Adipose tissue (tissue), 3 donors: ENCODE results near the gene NUDT9. TPM values are rescaled to one million over a fixed set of nuclear protein-coding genes. Genes with fewer than 3 reads are reported as not detected.
"Not testable (repeated sequence)": the region's sequence is repeated elsewhere in the genome, so short reads cannot be mapped to it uniquely, and the experiment has no call there.

Experiments
- H3K27ac ChIP-seq: one replicate; pipeline ENCODE4 v1.5.1; 2013; ENCODE audit warnings: low read depth, low read length
- WGBS, 3 donors: extraction: QIAGEN DNeasy Blood & Tissue Kit; methylation state at CpG; one replicate each; pipeline ENCODE4 v1.1.7; 2013; 5-methylcytosine and 5-hydroxymethylcytosine counted together
- polyA plus RNA-seq, 3 donors: library from polyadenylated mRNA; stranded (reverse); fragments of 200-250 nt; gene quantifications; one replicate each; pipeline ENCODE4 v1.2.3, GENCODE V29; 2013
- donor health status: healthy with polysubstance abuse.
- donor health status: Bipolar disorder and iron deficiency.
- donor health status: healthy.

Gene NUDT9
- polyA plus RNA-seq, 3 donors, result 21.8 to 35.4 (median 27.9) TPM

DNA sequence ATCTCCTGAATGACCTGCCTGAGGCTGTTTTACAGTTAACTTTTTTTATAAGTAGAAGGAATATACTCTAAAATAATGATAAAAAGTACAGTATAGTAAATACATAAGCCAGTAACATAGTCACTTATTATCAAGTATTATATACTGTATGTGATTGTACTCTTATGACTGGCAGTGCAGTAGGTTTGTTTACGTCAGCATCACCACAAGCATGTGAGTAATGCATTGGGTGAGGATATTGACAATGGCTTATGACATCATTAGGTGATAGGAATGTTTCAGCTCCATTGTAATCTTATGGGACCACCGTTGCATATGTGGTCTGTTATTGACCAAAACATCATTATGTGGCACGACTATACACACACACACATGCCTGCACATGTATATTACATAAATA, 20.5 kb downstream of the NUDT9 start:
- 94 to 96% (median 95%) methylated on average over 3 of the region's 3 CpGs for WGBS, 3 donors
- H3K27ac ChIP-seq, result no peak overlapping the region

DNA sequence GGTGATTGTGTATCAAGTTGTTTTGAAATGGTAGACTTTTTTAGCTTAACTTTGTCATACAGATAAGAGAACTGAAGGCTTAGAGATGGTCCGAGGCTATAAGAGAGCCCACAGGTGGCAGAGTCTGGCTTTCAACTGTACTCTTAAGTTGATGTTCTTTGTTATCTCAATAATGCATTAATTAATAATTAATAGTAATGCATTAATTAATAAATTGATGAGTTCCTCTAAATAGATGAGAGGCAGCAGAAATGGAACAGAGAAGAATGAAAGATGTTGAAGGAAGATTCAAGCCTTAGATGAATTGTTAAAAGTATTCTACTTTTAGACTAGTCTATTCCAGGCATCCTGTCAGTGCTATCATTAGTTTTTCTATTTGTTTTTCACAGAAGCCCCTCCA, 22.4 kb downstream of the NUDT9 start:
- H3K27ac ChIP-seq, result no peak overlapping the region
- 75 to 91% (median 89%) methylated on average over 1 of the region's 1 CpG for WGBS, 3 donors

DNA sequence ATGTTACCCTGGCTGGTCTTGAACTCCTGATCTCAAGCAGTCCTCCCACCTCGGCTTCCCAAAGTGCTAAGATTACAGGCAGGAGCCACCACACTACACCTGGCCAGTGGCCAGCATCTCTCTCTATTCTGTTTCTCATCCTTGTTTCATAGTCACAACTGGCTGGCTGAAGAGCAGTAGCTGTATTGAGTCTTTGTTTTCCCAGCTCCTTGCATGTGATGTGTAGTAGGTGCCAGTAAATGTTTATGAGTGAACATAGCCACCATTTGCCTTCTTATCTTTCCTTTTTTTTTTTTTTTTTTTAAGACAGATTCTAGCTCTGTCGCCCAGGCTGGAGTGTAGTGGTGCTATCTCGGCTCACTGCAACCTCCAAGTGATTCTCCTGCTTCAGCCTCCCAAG, 23.6 kb downstream of the NUDT9 start:
- 61 to 94% (median 63%) methylated on average over 3 of the region's 3 CpGs for whole genome bisulfite sequencing, 3 donors
- H3K27ac ChIP-seq, result no peak overlapping the region

DNA sequence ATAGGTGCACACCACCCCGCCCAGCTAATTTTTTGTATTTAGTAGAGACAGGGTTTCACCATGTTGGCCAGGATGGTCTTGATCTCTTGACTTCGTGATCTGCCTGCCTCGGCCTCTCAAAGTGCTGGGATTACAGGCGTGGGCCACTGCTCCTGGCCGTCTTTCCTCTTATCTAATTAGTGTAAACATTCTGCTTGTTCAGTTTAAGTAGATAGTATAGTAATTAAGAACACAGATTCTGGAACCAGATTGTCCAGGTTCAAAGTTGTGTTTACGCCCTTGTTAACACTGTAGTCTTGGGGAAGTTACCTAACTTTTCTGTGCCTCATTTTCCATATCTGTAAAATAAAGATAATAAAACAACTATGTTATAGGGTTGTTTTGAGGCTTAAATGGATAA, 24.0 kb downstream of the NUDT9 start:
- H3K27ac ChIP-seq, result not testable (repeated sequence)
- 71 to 96% (median 92%) methylated on average over 6 of the region's 6 CpGs for WGBS, 3 donors

DNA sequence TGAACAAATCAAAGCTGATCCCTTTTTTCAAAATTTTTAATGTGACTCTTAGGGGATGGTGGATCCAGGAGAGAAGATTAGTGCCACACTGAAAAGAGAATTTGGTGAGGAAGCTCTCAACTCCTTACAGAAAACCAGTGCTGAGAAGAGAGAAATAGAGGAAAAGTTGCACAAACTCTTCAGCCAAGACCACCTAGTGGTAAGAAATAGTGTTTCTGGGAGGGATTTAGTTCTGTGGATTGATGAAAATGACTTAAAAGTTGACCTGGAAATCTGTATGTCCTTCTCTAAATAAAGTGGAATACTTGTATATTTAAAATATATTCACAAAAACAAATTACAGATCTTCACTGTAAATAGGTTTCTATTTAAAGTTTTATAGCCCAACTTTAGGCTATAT, 29.2 kb downstream of the NUDT9 start:
- H3K27ac ChIP-seq, result no peak overlapping the region

DNA sequence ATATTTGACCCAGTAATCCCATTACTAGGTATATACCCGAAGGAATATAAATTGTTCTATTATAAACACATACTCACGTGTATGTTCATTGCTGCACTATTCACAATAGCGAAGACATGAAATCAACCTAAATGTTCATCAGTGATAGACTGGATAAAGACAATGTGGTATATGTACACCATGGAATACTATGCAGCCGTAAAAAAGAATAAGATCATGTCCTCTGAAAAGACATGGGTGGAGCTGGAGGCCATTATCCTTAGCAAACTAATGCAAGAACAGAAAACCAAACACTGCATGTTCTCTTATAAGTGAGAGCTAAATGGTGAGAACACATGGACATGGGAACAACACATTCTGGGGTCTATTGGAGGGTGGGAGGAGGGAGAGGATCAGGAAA, 36.5 kb downstream of the NUDT9 start:
- H3K27ac ChIP-seq, result no peak overlapping the region
- 96 to 99% (median 97%) methylated on average over 4 of the region's 4 CpGs for WGBS, 3 donors

DNA sequence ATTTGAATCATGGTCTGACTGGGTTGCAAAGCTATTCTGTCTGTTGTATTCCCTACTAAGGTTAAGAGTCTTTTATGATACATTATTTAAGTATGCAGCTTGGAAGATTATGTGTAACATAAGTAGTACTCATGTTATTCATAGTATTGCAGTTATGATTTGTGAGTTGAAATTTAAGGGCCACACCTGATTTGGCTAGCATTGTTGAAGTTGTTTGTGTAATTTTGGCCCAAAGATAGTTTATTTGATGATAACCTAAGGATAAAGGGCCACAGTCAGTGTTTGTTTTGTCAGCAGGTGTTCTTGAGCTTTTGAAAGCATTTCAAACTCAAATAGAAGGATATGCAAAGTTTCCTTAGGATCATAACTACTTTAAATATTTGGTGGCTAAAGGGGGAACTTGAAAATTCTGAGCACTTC, 38.9 kb downstream of the NUDT9 start:
- no peak overlapping the region for H3K27ac ChIP-seq

DNA sequence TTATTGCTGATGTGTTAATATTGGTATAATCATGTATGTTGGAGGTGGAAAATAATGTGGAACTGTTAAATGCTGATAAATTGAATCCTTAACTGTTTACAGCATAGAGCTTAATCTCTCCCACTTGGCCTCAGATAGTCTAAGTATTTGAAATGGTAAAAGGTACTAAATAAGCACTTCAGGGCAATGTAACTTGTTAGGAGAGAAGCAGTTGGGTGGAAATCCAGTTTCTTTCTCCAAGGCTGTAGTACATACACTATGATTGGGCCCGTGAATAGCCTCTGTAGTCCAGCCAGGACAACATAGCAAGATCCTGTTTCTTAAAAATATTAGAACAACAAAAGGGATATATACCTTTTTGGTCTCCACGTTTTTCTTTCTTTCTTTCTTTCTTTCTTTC, 39.7 kb downstream of the NUDT9 start:
- H3K27ac ChIP-seq, result no peak overlapping the region
- WGBS, 3 donors, result 71 to 90% (median 84%) methylated on average over 2 of the region's 2 CpGs

DNA sequence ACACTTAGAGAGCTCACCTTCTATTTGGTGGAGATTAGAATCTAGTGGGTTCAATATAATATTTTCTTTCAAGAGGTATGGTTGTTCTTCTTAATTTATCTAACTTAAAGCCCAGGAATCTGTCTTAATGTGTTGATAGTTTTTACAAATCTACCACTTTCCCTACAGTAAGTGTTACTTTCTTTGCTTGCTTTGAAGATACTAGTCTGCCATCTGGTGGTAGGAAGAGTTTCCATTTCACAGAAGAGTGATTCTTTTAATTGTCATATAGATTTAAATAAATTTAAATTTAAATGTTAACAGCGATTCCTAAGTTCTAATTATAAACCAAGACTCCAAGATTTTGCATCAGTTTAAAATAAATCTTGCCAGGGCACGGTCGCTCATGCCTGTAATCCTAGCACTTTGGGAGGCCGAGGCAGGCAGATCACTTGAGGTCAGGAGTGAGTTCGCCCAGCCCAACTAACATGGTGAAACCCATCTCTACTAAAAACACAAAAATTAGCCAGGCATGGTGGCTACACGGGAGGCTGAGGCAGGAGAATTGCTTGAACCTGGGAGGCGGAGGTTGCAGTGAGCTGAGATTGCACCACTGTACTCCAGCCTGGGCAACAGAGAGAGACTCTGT, 43.5 kb downstream of the NUDT9 start:
- WGBS, 3 donors, result 43 to 59% (median 53%) methylated on average over 7 of the region's 7 CpGs

DNA sequence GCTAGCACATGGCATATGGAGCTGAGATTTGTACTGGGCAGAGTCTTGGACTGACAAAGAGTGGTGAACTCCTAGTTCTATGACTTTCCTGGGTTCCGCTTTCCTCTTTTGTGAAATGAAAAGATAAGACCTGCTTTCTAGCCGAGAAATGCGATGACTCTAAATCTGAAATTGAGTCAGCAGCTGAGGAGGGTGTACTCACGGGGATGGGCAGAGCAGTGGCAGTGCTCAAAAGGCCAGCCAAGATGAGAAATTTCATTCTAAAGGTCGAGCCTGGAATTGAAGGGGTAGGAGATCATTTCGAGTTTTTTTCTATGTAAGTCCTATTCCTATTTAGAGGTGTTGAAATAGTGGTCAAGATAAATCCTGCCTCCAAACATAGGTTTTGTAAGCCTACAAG, 47.0 kb downstream of the NUDT9 start:
- no peak overlapping the region for H3K27ac ChIP-seq
- 79 to 93% (median 81%) methylated on average over 6 of the region's 6 CpGs for WGBS, 3 donors

More for the DNA sequence above, 43.5 kb downstream of the NUDT9 start:
- no peak overlapping the region for H3K27ac ChIP-seq

DNA sequence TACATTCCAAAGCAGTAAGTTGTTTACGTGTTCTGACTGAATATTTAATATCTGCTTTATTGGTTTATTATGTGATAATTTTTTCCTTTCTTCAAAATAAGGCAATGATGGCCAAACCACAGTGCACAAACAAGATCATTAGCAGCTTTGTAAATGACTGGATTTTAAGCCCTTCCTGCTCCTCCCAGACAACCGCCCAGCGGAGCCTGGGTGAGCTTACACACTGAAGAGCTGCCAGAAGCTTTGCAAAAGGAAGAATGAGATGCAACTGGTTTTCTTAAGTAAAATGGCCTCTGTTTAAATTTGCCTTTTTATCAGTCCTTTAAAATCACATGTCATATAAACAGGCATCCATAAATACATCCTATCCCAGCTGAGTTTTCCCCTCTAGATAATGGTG, 54.6 kb downstream of the NUDT9 start:
- H3K27ac ChIP-seq, result no peak overlapping the region
- 68 to 97% (median 70%) methylated on average over 3 of the region's 3 CpGs for WGBS, 3 donors

DNA sequence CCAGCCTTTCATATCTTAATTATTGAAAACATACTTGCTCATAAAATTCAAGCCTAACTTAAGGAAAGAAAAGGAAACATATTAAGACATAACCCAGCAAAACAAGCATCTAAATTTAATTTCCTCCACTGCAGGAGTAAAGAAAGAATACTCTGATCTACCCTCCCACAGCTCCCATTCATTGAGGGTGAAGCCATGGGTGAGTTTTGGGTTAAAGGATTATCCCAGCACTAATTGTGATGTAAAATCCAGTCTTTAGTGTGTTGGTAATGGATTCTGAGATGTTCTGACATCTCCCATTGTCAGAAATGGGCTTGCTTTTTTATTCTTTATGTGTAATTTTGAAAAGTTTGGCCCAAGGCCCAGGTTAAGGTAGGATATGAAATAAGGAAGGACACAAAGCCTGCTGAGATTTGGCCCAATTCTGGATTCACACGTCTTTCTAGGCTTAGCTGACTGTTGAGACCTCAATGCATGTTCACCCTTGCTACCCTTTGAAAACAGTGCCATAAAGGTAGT, 56.4 kb downstream of the NUDT9 start:
- H3K27ac ChIP-seq, result no peak overlapping the region
- 61 to 79% (median 68%) methylated on average over 1 of the region's 1 CpG for WGBS, 3 donors

DNA sequence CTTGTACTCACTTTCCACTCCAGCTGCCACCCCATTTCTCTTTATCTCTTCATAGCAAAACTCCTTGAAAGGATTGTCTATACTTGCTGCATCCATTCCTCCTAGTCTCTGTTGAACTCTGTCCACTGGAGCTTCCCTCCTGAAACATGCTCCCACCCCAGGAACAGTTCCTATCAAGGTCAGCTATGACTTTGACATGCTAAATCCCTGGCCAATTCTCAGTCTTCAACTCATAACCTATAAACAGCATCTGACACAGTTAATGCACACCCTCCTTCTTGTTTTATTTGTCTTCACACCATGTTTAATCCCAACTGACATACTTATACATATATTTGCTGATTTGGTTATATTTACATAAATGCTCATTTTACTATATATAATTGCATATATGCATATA, 59.0 kb downstream of the NUDT9 start:
- H3K27ac ChIP-seq, result no peak overlapping the region

DNA sequence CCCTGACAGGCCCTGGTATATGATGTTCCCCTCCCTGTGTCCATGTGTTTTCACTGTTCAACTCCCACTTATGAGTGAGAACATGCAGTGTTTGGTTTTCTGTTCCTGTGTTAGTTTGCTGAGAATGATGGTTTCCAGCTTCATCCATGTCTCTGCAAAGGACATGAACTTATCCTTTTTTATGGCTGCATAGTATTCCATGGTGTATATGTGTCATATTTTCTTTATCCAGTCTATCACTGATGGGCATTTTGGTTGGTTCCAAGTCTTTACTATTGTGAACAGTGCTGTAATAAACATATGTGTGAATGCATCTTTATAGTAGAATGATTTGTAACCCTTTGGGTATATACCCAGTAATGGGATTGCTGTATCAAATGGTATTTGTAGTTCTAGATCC, 60.9 kb downstream of the NUDT9 start:
- not testable (repeated sequence) for H3K27ac ChIP-seq

DNA sequence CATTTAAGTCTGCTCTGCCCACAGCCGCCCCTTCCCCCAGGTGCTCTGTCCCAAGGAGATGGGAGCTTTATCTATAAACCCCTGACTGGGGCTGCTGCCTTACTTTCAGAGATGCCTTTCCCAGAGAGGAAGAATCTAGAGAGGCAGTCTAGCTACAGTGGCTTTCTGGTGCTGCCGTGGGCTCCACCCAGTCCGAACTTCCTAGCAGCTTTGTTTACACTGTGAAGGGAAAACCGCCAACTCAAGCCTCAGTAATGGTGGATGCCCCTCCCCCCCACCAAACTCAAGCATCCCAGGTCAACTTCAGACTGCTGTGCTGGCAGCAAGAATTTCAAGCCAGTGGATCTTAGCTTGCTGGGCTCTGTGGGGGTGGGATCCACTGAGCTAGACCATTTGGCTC, 66.3 kb downstream of the NUDT9 start:
- H3K27ac ChIP-seq, result not testable (repeated sequence)
- WGBS, 3 donors, result 63 to 77% (median 68%) methylated on average over 4 of the region's 4 CpGs

DNA sequence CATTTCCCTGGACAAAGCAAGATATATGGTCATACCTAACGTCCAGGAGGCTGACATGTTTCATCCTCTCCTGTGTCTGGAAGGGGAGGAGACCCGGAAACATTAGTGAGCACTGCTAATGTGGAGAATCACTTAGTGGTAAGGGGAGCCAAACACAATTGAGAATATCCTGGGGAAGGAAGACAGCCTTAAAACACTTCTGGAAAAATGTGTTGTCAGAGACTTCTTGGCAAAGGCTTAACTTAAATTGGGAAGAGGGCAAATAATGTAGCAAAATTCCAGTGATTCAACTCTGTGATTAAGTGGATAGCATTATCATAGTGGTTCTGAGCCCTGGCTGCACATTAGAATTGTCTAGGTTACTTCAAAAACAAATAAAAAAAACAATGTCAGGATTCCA, 67.3 kb downstream of the NUDT9 start:
- no peak overlapping the region for H3K27ac ChIP-seq
- 56 to 72% (median 58%) methylated on average over 2 of the region's 2 CpGs for WGBS, 3 donors

DNA sequence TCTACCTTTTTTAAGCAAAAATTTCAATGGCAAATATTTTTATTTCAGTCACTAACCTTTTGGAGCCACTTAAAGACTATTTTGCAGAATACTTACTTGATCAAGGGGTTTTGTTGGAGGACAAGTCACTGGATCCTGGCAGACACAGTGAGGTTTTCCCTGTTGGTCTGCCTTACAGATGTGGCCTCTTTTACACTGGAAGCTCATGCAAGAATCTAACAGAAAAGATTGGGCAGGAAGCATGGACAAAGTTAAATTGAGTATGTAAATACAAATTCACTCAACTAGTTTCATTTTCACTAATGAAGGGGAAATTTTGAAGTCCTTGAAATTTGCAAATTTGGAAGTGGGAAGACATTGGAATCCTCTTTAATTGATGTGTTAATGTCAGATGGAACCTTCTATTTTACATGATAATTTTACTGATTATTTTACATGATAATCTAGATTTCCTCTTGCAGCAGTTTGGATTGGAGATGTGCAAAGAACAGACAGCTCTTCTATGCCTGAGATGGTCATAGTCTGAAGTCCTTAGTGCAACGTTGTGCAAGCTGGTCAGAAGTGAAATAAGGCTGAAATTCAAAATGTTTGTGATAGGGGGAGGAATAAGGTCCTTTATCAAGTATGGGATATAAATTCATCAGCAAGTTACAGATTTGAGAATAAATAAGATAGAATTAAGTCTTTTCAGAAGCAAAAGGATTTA, 68.4 kb downstream of the NUDT9 start:
- 47 to 72% (median 57%) methylated on average over 1 of the region's 1 CpG for WGBS, 3 donors
- H3K27ac ChIP-seq, result no peak overlapping the region

DNA sequence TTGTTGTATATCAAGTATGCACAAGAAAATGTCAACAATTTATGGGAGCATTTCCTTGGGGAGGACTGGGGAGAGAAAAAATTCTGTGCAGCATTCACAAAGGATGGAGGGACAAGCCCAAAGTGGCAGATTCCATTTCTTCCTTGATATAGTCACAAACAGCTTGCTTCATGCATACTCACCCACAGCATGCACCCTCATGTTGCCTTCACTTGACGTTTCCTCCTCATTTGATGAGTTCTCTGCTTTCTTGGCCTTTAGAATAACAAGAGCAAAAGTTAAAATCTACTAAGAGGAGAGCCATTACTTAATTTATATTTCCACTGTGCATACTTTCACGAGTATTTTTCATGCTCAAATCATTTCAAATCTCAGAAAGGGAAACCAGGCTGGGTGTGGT, 69.1 kb downstream of the NUDT9 start:
- H3K27ac ChIP-seq, result no peak overlapping the region
- WGBS, 3 donors, result 70 to 83% (median 71%) methylated on average over 2 of the region's 2 CpGs

DNA sequence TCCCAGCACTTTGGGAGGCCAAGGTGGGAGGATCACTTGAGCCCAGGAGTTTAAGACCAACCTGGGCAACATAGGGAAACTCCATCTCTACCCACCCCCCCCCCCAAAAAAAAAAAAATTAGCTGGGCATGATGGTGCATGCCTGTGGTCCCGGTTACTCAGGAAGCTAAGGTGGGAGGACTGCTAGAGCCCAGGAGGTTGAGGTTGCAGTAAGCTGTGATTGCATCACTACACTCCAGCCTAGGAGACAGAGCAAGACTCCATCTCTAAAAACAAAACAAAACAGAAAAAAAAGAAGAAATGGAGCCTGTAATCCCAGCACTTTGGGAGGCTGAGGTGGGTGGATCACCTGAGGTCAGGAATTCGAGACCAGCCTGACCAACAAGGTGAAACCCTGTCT, 69.5 kb downstream of the NUDT9 start:
- 68 to 87% (median 74%) methylated on average over 2 of the region's 2 CpGs for WGBS, 3 donors
- not testable (repeated sequence) for H3K27ac ChIP-seq

DNA sequence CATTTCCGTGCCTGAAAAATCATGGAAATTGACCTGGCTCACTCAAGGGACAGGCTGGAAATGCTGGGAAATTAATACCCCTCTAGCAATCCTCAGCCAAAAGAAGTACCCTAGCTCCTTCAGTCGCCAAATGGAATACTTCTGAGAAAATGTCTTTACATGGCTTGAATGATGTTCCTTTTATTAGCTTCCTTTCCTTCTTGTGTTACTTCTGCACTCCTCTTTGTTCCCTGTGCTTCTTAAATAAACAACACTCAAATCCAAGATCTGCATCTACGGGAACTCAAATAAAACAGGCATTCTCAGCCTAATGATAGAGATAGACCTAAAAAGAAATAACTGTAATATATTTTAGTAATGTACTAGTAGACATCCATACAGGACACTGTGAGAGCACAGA, 70.7 kb downstream of the NUDT9 start:
- WGBS, 3 donors, result 47 to 84% (median 75%) methylated on average over 3 of the region's 3 CpGs
- no peak overlapping the region for H3K27ac ChIP-seq
